Mesenteric fat pad (tissue), 1 donor: Measurements from ENCODE around the gene MAFB. TPM values are rescaled to one million over a fixed set of nuclear protein-coding genes. Genes with fewer than 3 reads are reported as not detected.
"Not testable (repeated sequence)": the region's sequence is repeated elsewhere in the genome, so short reads cannot be mapped to it uniquely, and the experiment has no call there.

Experiments
- DNase-seq: peaks from one replicate; pipeline ENCODE4 v3.0.0-alpha.2; 2020; ENCODE audit warnings: low spot score
- long read RNA-seq: library from polyadenylated mRNA; unstranded; transcript quantifications from one replicate; pipeline ENCODE4 v2.0.0, GENCODE V29; 2020
- total RNA-seq: library from RNA; stranded (reverse); fragmentation: NEBNext Ultra II Directional; extraction: Animal tissue kit (Norgen Biotek cat#: 25700); gene quantifications from one replicate; pipeline ENCODE4 v1.2.1, GENCODE V29; 2021
- donor health status: DM: yes; HTN: yes; CAD: no.

The MAFB gene
- 86.0 TPM for total RNA-seq
- long read RNA-seq, transcript MAFB-201 (1 exons, 3,393 nt): major isoform, 117 of 117 reads
- long read RNA-seq, partial matches to known transcripts: 0 of 117 reads
- long read RNA-seq, other reads (novel, unspliced or antisense): 0 of 117 reads

- DNase-seq: peak; percentile 98
Measured at GRCh38 chr20:40689100-40689942, at the start of gene MAFB. Gene MAFB, minus strand, starts transcription at chr20:40689236. Its CDS starts 386 bp downstream, at chr20:40688850.

- DNase-seq: not testable (repeated sequence)
Measured at GRCh38 chr20:40736468-40736867, 47.4 kb upstream of the MAFB start.

GRCh38 chr20:40728996-40729395, 40.0 kb upstream of the MAFB start:
- DNase-seq: no peak

- no peak for DNase-seq
Measured at GRCh38 chr20:40728470-40728869, 39.4 kb upstream of the MAFB start.

GRCh38 chr20:40727960-40728359, 38.9 kb upstream of the MAFB start:
- DNase-seq: no peak

- DNase-seq: no peak
Measured at GRCh38 chr20:40726776-40727175, 37.7 kb upstream of the MAFB start.

- no peak for DNase-seq
Measured at GRCh38 chr20:40724566-40724965, 35.5 kb upstream of the MAFB start.

GRCh38 chr20:40720826-40721225, 31.8 kb upstream of the MAFB start:
- DNase-seq: no peak

- DNase-seq: no peak
Measured at GRCh38 chr20:40720099-40720498, 31.1 kb upstream of the MAFB start.

GRCh38 chr20:40718982-40719729, 30.1 kb upstream of the MAFB start:
- DNase-seq: no peak

- DNase-seq: no peak
Measured at GRCh38 chr20:40718214-40718977, 29.4 kb upstream of the MAFB start.

GRCh38 chr20:40717343-40717865, 28.4 kb upstream of the MAFB start:
- no peak for DNase-seq

- no peak for DNase-seq
Measured at GRCh38 chr20:40715491-40715890, 26.5 kb upstream of the MAFB start.

- DNase-seq: no peak
Measured at GRCh38 chr20:40714916-40715315, 25.9 kb upstream of the MAFB start.

GRCh38 chr20:40714109-40714508, 25.1 kb upstream of the MAFB start:
- DNase-seq: no peak

GRCh38 chr20:40713508-40713907, 24.5 kb upstream of the MAFB start:
- DNase-seq: no peak

- no peak for DNase-seq
Measured at GRCh38 chr20:40711079-40711478, 22.0 kb upstream of the MAFB start.

GRCh38 chr20:40710603-40711002, 21.6 kb upstream of the MAFB start:
- no peak for DNase-seq

- no peak for DNase-seq
Measured at GRCh38 chr20:40706977-40707582, 18.0 kb upstream of the MAFB start.

GRCh38 chr20:40705413-40705812, 16.4 kb upstream of the MAFB start:
- DNase-seq: no peak

GRCh38 chr20:40704828-40705227, 15.8 kb upstream of the MAFB start:
- DNase-seq: no peak
